Hepatocyte (in vitro differentiated cells): ENCODE data around the gene TCF23. TPM values are rescaled to one million over a fixed set of nuclear protein-coding genes. Genes with fewer than 3 reads are reported as not detected.

ENCODE experiments used
- DNase-seq: peaks from one replicate; pipeline ENCODE4 v3.0.0-alpha.2; 2016; ENCODE audit warnings: low spot score
- H2AFZ ChIP-seq: fragments of 200-600 bp; sonication (generic); 2 replicates; pipeline ENCODE4 v1.6.0; 2016; ENCODE audit warnings: antibody characterized with exemption, mild to moderate bottlenecking
- H3K27ac ChIP-seq: fragments of 200-600 bp; sonication (generic); 2 replicates; pipeline ENCODE4 v1.5.1; 2016; ENCODE audit warnings: mild to moderate bottlenecking
- H3K27me3 ChIP-seq: fragments of 200-600 bp; sonication (generic); 2 replicates; pipeline ENCODE4 v1.6.1; 2016
- H3K36me3 ChIP-seq: fragments of 200-600 bp; sonication (generic); replicated peaks from 2 replicates; pipeline ENCODE4 v1.5.1; 2016; ENCODE audit warnings: low read depth; ENCODE audit not compliant: insufficient read depth
- H3K4me1 ChIP-seq: fragments of 200-600 bp; sonication (generic); 2 replicates; pipeline ENCODE4 v1.5.1; 2016; ENCODE audit warnings: mild to moderate bottlenecking, moderate library complexity; ENCODE audit not compliant: insufficient read depth
- H3K4me2 ChIP-seq: fragments of 200-600 bp; sonication (generic); 2 replicates; pipeline ENCODE4 v1.6.0; 2016
- H3K4me3 ChIP-seq: fragments of 200-600 bp; sonication (generic); 2 replicates; pipeline ENCODE4 v1.5.1; 2016; ENCODE audit warnings: mild to moderate bottlenecking
- H3K79me2 ChIP-seq: fragments of 200-600 bp; sonication (generic); 2 replicates; pipeline ENCODE4 v1.6.0; 2017; ENCODE audit warnings: mild to moderate bottlenecking
- H3K9me2 ChIP-seq: fragments of 200-600 bp; sonication (generic); replicated peaks from 2 replicates; pipeline ENCODE4 v1.6.0; 2017; ENCODE audit warnings: mild to moderate bottlenecking; ENCODE audit not compliant: insufficient read depth
- H3K9me3 ChIP-seq: fragments of 200-600 bp; sonication (generic); 2 replicates; pipeline ENCODE4 v1.5.1; 2016; ENCODE audit warnings: low read depth, mild to moderate bottlenecking
- H4K20me1 ChIP-seq: fragments of 200-600 bp; sonication (generic); 2 replicates; pipeline ENCODE4 v1.6.0; 2016; ENCODE audit warnings: mild to moderate bottlenecking; ENCODE audit not compliant: insufficient read depth, poor library complexity, severe bottlenecking
- EZH2 ChIP-seq: fragments of 200-600 bp; sonication (generic); IDR thresholded peaks from 2 replicates; pipeline ENCODE4 v1.6.1; 2016; ENCODE audit warnings: antibody characterized with exemption, mild to moderate bottlenecking, borderline replicate concordance
- EZH2phosphoT487 ChIP-seq: fragments of 200-600 bp; sonication (generic); IDR thresholded peaks from one replicate; pipeline ENCODE4 v1.6.1; 2018; ENCODE audit warnings: antibody characterized with exemption, mild to moderate bottlenecking, low read depth, moderate library complexity; ENCODE audit not compliant: unreplicated experiment, severe bottlenecking
- WGBS: methylation state at CpG from one replicate; pipeline ENCODE4 v1.1.6; 2016; ENCODE audit warnings: low lambda C conversion rate; ENCODE audit errors: missing lambda C conversion rate; 5-methylcytosine and 5-hydroxymethylcytosine counted together
- polyA plus RNA-seq: library from polyadenylated mRNA; unstranded; fragments of >200 nt; fragmentation: Nextera tagmentation; extraction: Ambion mirVana; gene quantifications from 2 replicates; pipeline ENCODE4 v1.2.1, GENCODE V29; 2016
- total RNA-seq: library from RNA; depleted of rRNA; stranded (reverse); fragments of >200 nt; gene quantifications from 2 replicates; pipeline ENCODE4 v1.2.3, GENCODE V29; 2014
- TF ChIP-seq, protein P1 (sequence below): fragments of 200-600 bp; sonication (generic); IDR thresholded peaks from 2 replicates; pipeline ENCODE4 v1.5.1; 2016; ENCODE audit warnings: antibody characterized with exemption, mild to moderate bottlenecking; ENCODE audit not compliant: poor library complexity

The TCF23 gene
- total and polyA plus RNA-seq, 2 experiments from 2014 or later, result not detected

DNA sequence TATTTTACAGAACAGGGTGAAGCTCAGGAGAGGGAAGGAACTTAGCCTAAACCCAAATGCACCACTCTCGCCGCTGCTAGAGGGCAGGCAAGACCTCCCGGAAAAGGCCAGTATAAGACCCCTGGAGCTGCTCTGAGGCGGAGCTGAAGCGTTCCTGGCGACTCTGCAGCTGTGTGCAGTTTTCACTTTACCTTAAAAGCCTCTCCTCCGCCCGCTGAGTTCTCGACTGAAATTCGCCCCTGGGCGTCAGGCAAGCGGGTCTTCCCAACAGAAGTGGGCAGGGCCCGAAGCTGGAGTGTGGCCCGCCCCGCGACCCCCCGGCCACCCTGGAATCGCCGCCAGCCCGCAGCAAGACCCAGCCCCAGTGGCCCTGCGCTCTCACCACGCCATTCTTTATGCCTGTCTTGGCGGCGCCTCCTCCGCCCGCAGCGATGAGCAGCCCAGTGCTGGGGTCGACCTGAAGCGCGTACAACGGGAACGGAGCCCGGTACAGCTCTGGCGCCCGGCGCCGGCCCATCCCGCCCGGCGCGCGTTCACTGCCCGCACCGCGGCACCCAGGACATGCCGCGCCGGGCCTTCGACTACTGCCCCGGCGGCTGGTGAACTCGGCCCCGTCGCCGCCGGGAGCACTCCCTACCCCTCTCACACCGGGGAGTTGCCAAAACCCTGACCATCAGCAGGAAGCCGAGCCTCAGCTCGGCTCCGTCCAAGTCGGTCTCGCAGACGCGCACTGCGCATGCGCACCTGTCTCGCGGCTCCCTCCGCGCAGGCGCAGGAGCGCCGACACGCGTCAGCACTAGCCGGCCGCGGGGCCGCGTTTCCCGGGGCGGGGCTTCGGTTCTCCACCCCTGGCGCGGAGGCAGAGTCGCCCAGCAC is 14.7 kb upstream of the TCF23 start, which contains the start of gene PREB:
Gene PREB (minus strand): TSS at position 732 of the 876 bp plus-strand sequence. CDS start 215 bp downstream, at position 517.
- Histone ChIP-seq H3K9me3 (no peaks in the 10 kb centered on the region), H3K4me2 (peak within 1 kb of the TSS; percentile 87), H3K36me3 (no peaks in the 10 kb centered on the region), H4K20me1 (peaks cover 9% of the 10 kb centered on the region), H3K4me1 (peaks cover 10% of the 10 kb centered on the region), H3K79me2 (peaks cover 19% of the 10 kb centered on the region), H3K4me3 (peak within 1 kb of the TSS; percentile 91), H3K27me3 (no peaks in the 10 kb centered on the region), H2AFZ (peak within 1 kb of the TSS; percentile 86), H3K9me2 (no peaks in the 10 kb centered on the region), H3K27ac (peak within 1 kb of the TSS; percentile 74)
- DNase-seq, result peak; percentile 99
- TF ChIP-seq, protein P1, sequence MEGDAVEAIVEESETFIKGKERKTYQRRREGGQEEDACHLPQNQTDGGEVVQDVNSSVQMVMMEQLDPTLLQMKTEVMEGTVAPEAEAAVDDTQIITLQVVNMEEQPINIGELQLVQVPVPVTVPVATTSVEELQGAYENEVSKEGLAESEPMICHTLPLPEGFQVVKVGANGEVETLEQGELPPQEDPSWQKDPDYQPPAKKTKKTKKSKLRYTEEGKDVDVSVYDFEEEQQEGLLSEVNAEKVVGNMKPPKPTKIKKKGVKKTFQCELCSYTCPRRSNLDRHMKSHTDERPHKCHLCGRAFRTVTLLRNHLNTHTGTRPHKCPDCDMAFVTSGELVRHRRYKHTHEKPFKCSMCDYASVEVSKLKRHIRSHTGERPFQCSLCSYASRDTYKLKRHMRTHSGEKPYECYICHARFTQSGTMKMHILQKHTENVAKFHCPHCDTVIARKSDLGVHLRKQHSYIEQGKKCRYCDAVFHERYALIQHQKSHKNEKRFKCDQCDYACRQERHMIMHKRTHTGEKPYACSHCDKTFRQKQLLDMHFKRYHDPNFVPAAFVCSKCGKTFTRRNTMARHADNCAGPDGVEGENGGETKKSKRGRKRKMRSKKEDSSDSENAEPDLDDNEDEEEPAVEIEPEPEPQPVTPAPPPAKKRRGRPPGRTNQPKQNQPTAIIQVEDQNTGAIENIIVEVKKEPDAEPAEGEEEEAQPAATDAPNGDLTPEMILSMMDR, result peak; percentile 37
- no peak for TF ChIP-seq EZH2
- WGBS, result 1% methylated on average over 77 of the region's 86 CpGs

DNA sequence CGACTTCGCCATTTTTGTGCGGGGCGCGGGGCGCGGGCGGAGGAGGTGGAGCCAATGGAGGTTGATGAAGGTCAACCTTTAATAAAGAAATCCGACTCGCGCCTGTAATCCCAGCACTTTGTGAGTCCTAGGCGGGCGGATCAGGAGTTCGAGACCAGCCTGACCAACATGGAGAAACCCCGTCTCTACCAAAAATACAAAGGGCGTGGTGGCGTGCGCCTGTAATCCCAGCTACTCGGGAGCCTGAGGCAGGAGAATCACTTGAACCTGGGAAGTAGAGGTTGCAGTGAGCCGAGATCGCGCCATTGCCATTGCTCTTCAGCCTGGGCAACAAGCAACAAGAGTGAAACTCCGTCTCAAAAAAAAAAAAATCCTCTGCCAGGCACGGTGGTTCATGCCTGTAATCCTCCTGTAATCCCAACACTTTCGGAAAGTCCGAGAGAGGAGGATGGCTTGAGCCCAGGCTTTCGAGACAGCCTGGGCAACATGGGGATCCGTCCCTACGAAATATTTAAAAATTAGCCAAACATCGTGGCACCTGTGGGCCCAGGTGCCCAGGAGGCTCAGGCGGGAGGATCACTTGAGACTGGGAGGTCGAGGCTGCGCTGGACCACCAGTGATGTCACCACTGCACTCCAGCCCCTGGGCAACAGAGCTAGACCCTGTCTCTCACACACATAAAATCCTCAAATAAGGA is 13.9 kb upstream of the TCF23 start:
- peaks cover 19% of the 10 kb centered on the region for H3K79me2 ChIP-seq
- H3K9me2 ChIP-seq, result no peaks in the 10 kb centered on the region
- 57% methylated on average over 32 of the region's 33 CpGs for WGBS
- peak overlapping the region; percentile 54 for H3K4me2 ChIP-seq
- peaks cover 9% of the 10 kb centered on the region for H4K20me1 ChIP-seq
- peak overlapping the region; percentile 70 for H2AFZ ChIP-seq
- H3K36me3 ChIP-seq, result no peaks in the 10 kb centered on the region
- no peak overlapping the region for H3K4me3 ChIP-seq
- peak overlapping the region; percentile 31 for H3K27ac ChIP-seq
- H3K4me1 ChIP-seq, result peaks cover 10% of the 10 kb centered on the region
- no peaks in the 10 kb centered on the region for H3K27me3 ChIP-seq
- TF ChIP-seq EZH2phosphoT487, result no peak
- TF ChIP-seq EZH2, result no peak
- TF ChIP-seq, protein P1, result no peak
- no peak for DNase-seq
- H3K9me3 ChIP-seq, result no peaks in the 10 kb centered on the region

DNA sequence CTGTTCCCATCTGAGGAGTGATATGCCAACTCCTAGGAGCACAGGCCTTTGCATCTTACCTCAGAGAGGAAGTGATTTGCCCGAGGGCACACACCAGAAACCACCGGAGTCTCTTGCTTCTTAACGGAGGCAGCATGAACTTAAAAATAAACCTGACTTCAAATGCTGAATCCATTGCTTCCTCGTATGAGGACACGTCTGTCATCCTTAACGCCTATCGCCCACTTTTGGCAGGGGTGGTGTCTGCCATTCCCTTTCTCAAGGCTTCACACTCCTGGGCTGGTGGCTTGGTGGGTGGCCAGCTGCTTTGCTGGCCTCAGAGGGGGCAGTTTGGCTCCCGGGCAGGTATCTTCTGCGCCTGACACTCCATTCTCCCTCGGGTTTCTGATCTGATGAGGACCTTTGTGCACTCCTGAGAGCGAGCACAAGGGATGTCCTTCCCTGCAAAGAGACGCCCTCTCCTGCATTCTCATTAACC is 13.3 kb upstream of the TCF23 start:
- peaks cover 9% of the 10 kb centered on the region for H4K20me1 ChIP-seq
- TF ChIP-seq EZH2phosphoT487, result no peak
- TF ChIP-seq EZH2, result no peak
- TF ChIP-seq, protein P1, result no peak
- no peaks in the 10 kb centered on the region for H3K9me3 ChIP-seq
- H3K9me2 ChIP-seq, result no peaks in the 10 kb centered on the region
- DNase-seq, result no peak
- WGBS, result 90% methylated on average over 12 of the region's 12 CpGs
- H3K4me1 ChIP-seq, result peaks cover 10% of the 10 kb centered on the region
- H2AFZ ChIP-seq, result no peak overlapping the region
- H3K27me3 ChIP-seq, result no peaks in the 10 kb centered on the region
- H3K36me3 ChIP-seq, result no peaks in the 10 kb centered on the region
- H3K4me2 ChIP-seq, result no peak overlapping the region
- H3K4me3 ChIP-seq, result no peak overlapping the region
- peaks cover 19% of the 10 kb centered on the region for H3K79me2 ChIP-seq
- no peak overlapping the region for H3K27ac ChIP-seq
